Stimulated activated CD4-positive, alpha-beta T cell treated with anti-CD3 and anti-CD28 coated beads, Interleukin-4, amount 100 ng/mL, for 1 hour (primary cell): ENCODE measurements around the gene FAM135A.
"Not testable (repeated sequence)": the region's sequence is repeated elsewhere in the genome, so short reads cannot be mapped to it uniquely, and the experiment has no call there.

Source experiments
- DNase-seq: peaks from one replicate; pipeline ENCODE4 v3.0.0-alpha.2; 2020

FAM135A gene

GRCh38 chr6:70549327-70549726, 136.0 kb downstream of the FAM135A start:
- DNase-seq: no peak

- DNase-seq: no peak
These were observed 138.3 kb downstream of the FAM135A start for GRCh38 chr6:70551566-70551965.

GRCh38 chr6:70552286-70552940, 139.1 kb downstream of the FAM135A start:
- DNase-seq: not testable (repeated sequence)

GRCh38 chr6:70552974-70553373, 139.7 kb downstream of the FAM135A start:
- DNase-seq: no peak

- no peak for DNase-seq
These were observed 144.7 kb downstream of the FAM135A start for GRCh38 chr6:70557998-70558397.

GRCh38 chr6:70562401-70562800, 149.1 kb downstream of the FAM135A start:
- not testable (repeated sequence) for DNase-seq

GRCh38 chr6:70563530-70563929, 150.2 kb downstream of the FAM135A start:
- no peak for DNase-seq

- peak; percentile 97 for DNase-seq
These were observed 153.6 kb downstream of the FAM135A start, which contains the start of gene SDHAF4 for GRCh38 chr6:70566751-70567382. Gene SDHAF4 (plus strand): TSS chr6:70566930. CDS start chr6:70566941, 11 bp downstream.

- DNase-seq: no peak
These were observed 161.3 kb downstream of the FAM135A start for GRCh38 chr6:70574643-70575042.

GRCh38 chr6:70575899-70576495, 162.7 kb downstream of the FAM135A start:
- DNase-seq: no peak

GRCh38 chr6:70586114-70586513, 172.8 kb downstream of the FAM135A start:
- no peak for DNase-seq

GRCh38 chr6:70590400-70590799, 177.1 kb downstream of the FAM135A start:
- no peak for DNase-seq

- no peak for DNase-seq
These were observed 179.2 kb downstream of the FAM135A start for GRCh38 chr6:70592391-70593117.

GRCh38 chr6:70593118-70593486, 179.8 kb downstream of the FAM135A start:
- no peak for DNase-seq

GRCh38 chr6:70599187-70599586, 185.9 kb downstream of the FAM135A start:
- no peak for DNase-seq

GRCh38 chr6:70601014-70601413, 187.7 kb downstream of the FAM135A start:
- DNase-seq: no peak

- DNase-seq: no peak
These were observed 190.9 kb downstream of the FAM135A start for GRCh38 chr6:70604254-70604653.

- not testable (repeated sequence) for DNase-seq
These were observed 194.1 kb downstream of the FAM135A start for GRCh38 chr6:70607371-70607770.

- DNase-seq: not testable (repeated sequence)
These were observed 195.9 kb downstream of the FAM135A start for GRCh38 chr6:70609181-70609580.
